Measurements from ENCODE around the gene CDKN1B. TPM values are rescaled to one million over a fixed set of nuclear protein-coding genes. Genes with fewer than 3 reads are reported as not detected.

The CDKN1B gene
- total and polyA plus RNA-seq, 4 donors = 40.3 to 64.3 (median 51.8) TPM

DNA sequence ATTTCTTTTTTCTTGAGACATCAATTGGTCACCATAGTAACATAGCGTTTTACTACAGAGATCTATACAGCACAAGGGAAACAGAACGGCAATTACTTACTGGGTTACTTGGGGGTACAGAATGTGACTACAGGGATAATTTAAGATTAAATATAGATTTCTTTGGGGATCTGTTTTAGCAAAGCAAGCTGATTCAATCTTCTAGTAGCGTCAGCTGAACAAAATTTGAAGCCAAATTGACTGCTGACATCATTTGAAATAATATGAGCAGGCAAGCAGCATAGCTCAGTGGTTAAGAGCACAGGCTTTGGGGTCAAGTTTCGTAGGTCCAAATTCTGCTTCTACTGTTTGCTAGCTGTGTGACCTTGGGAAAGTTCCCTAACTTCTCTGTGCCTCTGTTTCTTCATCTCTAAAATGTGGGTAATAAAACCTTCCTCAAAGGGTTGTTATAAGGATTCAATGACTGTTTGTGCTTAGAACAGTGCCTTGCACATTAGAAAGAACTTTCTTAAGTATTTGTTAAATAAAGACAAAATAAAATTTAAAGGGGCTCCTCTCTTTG lies 34.0 kb upstream of the CDKN1B start:
- peaks cover 1% of the 10 kb centered on the region for H3K9me3 ChIP-seq (ENCODE audit: control insufficient read depth, low read length)
- ATAC-seq (ENCODE audit: low FRiP score) = no peak
- H3K4me1 ChIP-seq (ENCODE audit: control insufficient read depth in 1 of 2, insufficient read depth in 2 of 2, low read length in 2 of 2) = no peaks in the 10 kb centered on the region
- H3K36me3 ChIP-seq (ENCODE audit: control insufficient read depth in 1 of 2, insufficient read depth in 2 of 2, low read length in 1 of 2) = no peaks in the 10 kb centered on the region
- DNase-seq = no peak
- no peak overlapping the region for H3K4me3 ChIP-seq (ENCODE audit: low read length in 2 of 2)
- H3K27me3 ChIP-seq (ENCODE audit: control insufficient read depth in 1 of 2, insufficient read depth in 2 of 2, low read length in 1 of 2) = peaks cover 0 to 3% of the 10 kb centered on the region in 2 donors
- no peak overlapping the region for H3K27ac ChIP-seq (ENCODE audit: low read depth in 1 of 2, low read length in 2 of 2)
- WGBS, 2 donors = 75 to 79% methylated on average over 4 of the region's 4 CpGs
- intact Hi-C loops (cut with DNase I) = no loop called here

DNA sequence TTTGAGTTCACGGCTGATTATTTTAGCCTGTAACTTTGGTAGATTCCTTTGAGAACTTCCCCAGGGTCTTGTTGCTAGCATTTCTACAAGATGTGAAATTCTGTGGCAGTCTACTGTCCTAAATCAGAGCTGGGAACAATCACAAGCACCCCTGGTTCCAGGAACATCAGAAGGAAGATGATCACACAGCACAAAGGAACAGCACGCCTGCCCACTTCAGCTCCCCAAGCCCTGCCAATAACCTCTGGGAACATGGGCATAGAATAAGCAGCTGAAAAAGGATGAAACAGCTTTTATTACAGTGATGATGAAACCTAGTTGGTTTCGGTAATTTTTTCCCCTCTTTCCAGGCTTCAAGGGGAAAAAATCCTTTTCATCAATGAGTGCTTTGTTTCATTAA lies 33.4 kb upstream of the CDKN1B start:
- H3K27me3 ChIP-seq (ENCODE audit: control insufficient read depth in 1 of 2, insufficient read depth in 2 of 2, low read length in 1 of 2) = peaks cover 0 to 3% of the 10 kb centered on the region in 2 donors
- 44 to 57% methylated on average over 3 of the region's 3 CpGs for WGBS, 2 donors
- intact Hi-C loops (cut with DNase I) = no loop called here
- no peak overlapping the region for H3K4me3 ChIP-seq (ENCODE audit: low read length in 2 of 2)
- peaks cover 1% of the 10 kb centered on the region for H3K9me3 ChIP-seq (ENCODE audit: control insufficient read depth, low read length)
- no peaks in the 10 kb centered on the region for H3K4me1 ChIP-seq (ENCODE audit: control insufficient read depth in 1 of 2, insufficient read depth in 2 of 2, low read length in 2 of 2)
- no peaks in the 10 kb centered on the region for H3K36me3 ChIP-seq (ENCODE audit: control insufficient read depth in 1 of 2, insufficient read depth in 2 of 2, low read length in 1 of 2)
- no peak for ATAC-seq (ENCODE audit: low FRiP score)
- H3K27ac ChIP-seq (ENCODE audit: low read depth in 1 of 2, low read length in 2 of 2) = no peak overlapping the region
- DNase-seq = no peak

DNA sequence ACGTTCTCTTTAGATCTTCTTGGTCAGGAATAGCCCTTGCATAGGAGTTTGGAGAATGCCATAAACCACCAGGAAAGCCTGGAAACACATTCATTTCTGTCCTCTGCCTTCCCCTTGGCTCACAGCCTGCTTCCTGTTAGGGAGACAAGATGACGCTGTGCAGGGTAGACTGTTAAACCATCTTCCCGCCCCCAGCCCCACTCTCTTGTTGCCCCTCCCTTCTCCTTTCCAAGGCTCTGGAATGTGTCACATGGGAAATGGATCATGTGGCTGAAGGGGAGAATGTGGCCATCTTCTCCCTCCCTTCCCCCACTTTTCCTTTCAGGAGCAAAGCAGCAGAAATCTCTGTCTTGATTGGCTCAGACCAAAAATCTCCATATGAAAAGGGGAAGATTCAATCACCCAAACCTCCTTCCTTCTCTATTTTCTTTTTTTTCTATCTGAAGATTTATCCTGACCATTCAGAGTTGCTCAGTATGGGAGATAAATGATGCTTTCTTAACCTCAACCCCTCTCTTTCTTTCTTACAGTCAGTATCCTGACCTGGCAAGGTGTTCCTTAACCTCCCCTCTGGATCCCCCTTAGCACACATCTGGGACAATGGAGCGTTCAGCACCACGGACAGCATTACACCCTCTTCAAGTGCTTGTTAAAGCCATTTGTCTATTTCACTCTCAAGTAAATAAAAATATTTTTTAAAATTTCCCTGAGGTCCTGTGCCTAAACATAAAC lies 32.6 kb upstream of the CDKN1B start:
- Histone ChIP-seq H3K9me3 (ENCODE audit: control insufficient read depth, low read length) (peaks cover 1% of the 10 kb centered on the region), H3K4me3 (ENCODE audit: low read length in 2 of 2) (no peak overlapping the region), H3K27ac (ENCODE audit: low read depth in 1 of 2, low read length in 2 of 2) (no peak overlapping the region), H3K27me3 (ENCODE audit: control insufficient read depth in 1 of 2, insufficient read depth in 2 of 2, low read length in 1 of 2) (peaks cover 0 to 3% of the 10 kb centered on the region in 2 donors), H3K4me1 (ENCODE audit: control insufficient read depth in 1 of 2, insufficient read depth in 2 of 2, low read length in 2 of 2) (no peaks in the 10 kb centered on the region), H3K36me3 (ENCODE audit: control insufficient read depth in 1 of 2, insufficient read depth in 2 of 2, low read length in 1 of 2) (no peaks in the 10 kb centered on the region)
- ATAC-seq (ENCODE audit: low FRiP score) = no peak
- peak in 1 of 2 donors; percentile 55 for DNase-seq
- intact Hi-C loops (cut with DNase I) = no loop called here
- 4 to 5% methylated on average over 5 of the region's 5 CpGs for WGBS, 2 donors

DNA sequence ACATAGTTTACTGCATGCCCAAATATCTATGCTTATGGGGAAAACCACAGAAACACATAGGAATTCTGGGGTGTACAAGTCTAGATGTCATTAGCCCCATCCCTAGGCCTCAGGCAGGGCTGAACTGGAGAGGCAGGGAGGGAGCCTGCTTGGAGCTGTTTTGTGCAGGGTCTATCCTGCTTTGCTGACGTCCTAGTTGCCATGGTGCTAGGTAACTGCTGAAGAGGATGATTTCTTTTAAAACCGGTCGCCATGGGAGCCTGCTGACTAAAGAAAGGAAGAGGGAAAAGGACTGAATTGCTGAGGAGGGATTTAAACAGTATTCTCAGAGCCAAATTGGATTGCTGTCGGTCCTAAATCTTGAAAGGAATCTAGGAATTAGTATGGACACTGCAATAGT lies 31.9 kb upstream of the CDKN1B start:
- no peaks in the 10 kb centered on the region for H3K36me3 ChIP-seq (ENCODE audit: control insufficient read depth in 1 of 2, insufficient read depth in 2 of 2, low read length in 1 of 2)
- no peak overlapping the region for H3K27ac ChIP-seq (ENCODE audit: low read depth in 1 of 2, low read length in 2 of 2)
- no peak for ATAC-seq (ENCODE audit: low FRiP score)
- intact Hi-C loops (cut with DNase I) = no loop called here
- no peak overlapping the region for H3K4me3 ChIP-seq (ENCODE audit: low read length in 2 of 2)
- DNase-seq = no peak
- H3K9me3 ChIP-seq (ENCODE audit: control insufficient read depth, low read length) = peaks cover 1% of the 10 kb centered on the region
- H3K27me3 ChIP-seq (ENCODE audit: control insufficient read depth in 1 of 2, insufficient read depth in 2 of 2, low read length in 1 of 2) = peaks cover 0 to 3% of the 10 kb centered on the region in 2 donors
- no peaks in the 10 kb centered on the region for H3K4me1 ChIP-seq (ENCODE audit: control insufficient read depth in 1 of 2, insufficient read depth in 2 of 2, low read length in 2 of 2)
- whole genome bisulfite sequencing, 2 donors = 40 to 45% methylated on average over 4 of the region's 4 CpGs

DNA sequence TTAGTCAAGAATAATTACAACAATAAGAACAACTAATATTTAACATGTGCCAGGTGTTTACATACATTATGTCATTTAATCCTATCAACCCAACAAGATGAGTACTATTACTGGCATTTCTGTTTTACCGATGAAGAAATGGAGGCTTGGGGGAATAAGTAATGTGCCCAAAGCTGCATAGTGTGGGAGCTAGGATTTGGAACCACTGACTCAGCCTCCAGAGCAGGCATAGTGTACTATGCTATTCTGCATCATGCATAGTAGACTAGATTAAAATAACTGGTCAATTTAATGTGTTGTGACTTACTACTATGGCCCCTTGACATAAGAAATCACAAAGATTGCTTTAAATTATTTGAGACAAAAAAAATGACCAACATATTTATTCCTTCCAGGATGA lies 30.7 kb upstream of the CDKN1B start:
- peaks cover 0 to 3% of the 10 kb centered on the region in 2 donors for H3K27me3 ChIP-seq (ENCODE audit: control insufficient read depth in 1 of 2, insufficient read depth in 2 of 2, low read length in 1 of 2)
- no peak for DNase-seq
- no peaks in the 10 kb centered on the region for H3K36me3 ChIP-seq (ENCODE audit: control insufficient read depth in 1 of 2, insufficient read depth in 2 of 2, low read length in 1 of 2)
- WGBS, 2 donors = 95 to 97% methylated on average over 1 of the region's 1 CpG
- ATAC-seq (ENCODE audit: low FRiP score) = no peak
- no peak overlapping the region for H3K4me3 ChIP-seq (ENCODE audit: low read length in 2 of 2)
- peaks cover 1% of the 10 kb centered on the region for H3K9me3 ChIP-seq (ENCODE audit: control insufficient read depth, low read length)
- H3K4me1 ChIP-seq (ENCODE audit: control insufficient read depth in 1 of 2, insufficient read depth in 2 of 2, low read length in 2 of 2) = no peaks in the 10 kb centered on the region
- intact Hi-C loops (cut with DNase I) = no loop called here
- no peak overlapping the region for H3K27ac ChIP-seq (ENCODE audit: low read depth in 1 of 2, low read length in 2 of 2)

DNA sequence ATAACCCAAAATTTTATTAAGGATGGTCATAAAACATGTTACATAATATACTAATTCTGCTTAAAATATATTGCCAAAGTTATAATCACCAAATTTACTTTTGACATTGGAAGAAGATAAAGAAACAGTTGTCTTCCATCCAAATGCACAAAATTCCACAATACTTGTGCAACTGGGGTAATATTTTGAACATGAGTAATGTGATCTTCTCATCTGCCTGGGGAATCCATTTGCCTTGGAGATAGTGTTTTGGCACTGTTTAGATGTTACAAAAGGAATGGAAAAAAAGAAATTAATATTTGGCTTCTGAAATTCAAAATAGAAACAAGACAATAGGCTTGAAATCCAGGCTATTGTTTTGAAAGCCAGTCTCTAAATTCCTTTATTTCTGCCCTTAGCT lies 30.2 kb upstream of the CDKN1B start:
- Histone ChIP-seq H3K27ac (ENCODE audit: low read depth in 1 of 2, low read length in 2 of 2) (no peak overlapping the region), H3K9me3 (ENCODE audit: control insufficient read depth, low read length) (peaks cover 1% of the 10 kb centered on the region), H3K4me1 (ENCODE audit: control insufficient read depth in 1 of 2, insufficient read depth in 2 of 2, low read length in 2 of 2) (no peaks in the 10 kb centered on the region), H3K27me3 (ENCODE audit: control insufficient read depth in 1 of 2, insufficient read depth in 2 of 2, low read length in 1 of 2) (peaks cover 0 to 3% of the 10 kb centered on the region in 2 donors), H3K36me3 (ENCODE audit: control insufficient read depth in 1 of 2, insufficient read depth in 2 of 2, low read length in 1 of 2) (no peaks in the 10 kb centered on the region), H3K4me3 (ENCODE audit: low read length in 2 of 2) (no peak overlapping the region)
- intact Hi-C loops (cut with DNase I) = no loop called here
- no peak for ATAC-seq (ENCODE audit: low FRiP score)
- DNase-seq = no peak

DNA sequence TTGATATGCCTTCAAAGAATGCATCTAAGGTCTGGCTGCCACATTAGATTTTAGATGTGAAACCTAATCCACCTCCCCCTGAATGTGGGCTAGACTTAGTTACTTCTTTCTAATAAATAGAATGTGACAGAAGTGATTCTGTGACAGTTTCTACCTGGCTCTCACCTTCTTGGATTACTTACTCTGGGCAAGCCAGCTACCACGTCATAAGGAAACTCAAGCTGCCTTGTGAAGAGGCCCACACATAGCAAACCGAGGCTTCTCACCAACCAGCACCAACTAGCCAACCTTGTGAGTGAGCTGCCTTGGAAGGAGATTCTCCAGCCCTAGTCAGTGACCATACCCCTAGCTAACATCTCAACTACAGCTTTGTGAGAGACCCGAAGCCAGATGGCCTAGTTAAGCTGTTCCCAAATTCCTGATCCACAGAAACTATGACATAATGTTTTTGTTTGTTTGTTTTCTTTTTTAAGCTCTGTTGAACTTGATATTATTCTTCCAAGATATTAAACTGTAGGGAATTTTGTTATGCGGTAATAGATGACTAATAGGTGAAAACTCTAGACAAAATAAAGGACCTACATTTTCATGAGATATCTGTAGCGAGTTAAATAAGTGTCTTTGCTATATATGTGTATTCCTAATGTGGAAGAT lies 27.4 kb upstream of the CDKN1B start:
- Histone ChIP-seq H3K36me3 (ENCODE audit: control insufficient read depth in 1 of 2, insufficient read depth in 2 of 2, low read length in 1 of 2) (no peaks in the 10 kb centered on the region), H3K27me3 (ENCODE audit: control insufficient read depth in 1 of 2, insufficient read depth in 2 of 2, low read length in 1 of 2) (peaks cover 0 to 3% of the 10 kb centered on the region in 2 donors), H3K27ac (ENCODE audit: low read depth in 1 of 2, low read length in 2 of 2) (no peak overlapping the region), H3K4me1 (ENCODE audit: control insufficient read depth in 1 of 2, insufficient read depth in 2 of 2, low read length in 2 of 2) (no peaks in the 10 kb centered on the region), H3K9me3 (ENCODE audit: control insufficient read depth, low read length) (peaks cover 1% of the 10 kb centered on the region), H3K4me3 (ENCODE audit: low read length in 2 of 2) (no peak overlapping the region)
- intact Hi-C loops (cut with DNase I) = no loop called here
- 61 to 68% methylated on average over 5 of the region's 5 CpGs for WGBS, 2 donors
- DNase-seq (no peak), ATAC-seq (ENCODE audit: low FRiP score) (no peak)

DNA sequence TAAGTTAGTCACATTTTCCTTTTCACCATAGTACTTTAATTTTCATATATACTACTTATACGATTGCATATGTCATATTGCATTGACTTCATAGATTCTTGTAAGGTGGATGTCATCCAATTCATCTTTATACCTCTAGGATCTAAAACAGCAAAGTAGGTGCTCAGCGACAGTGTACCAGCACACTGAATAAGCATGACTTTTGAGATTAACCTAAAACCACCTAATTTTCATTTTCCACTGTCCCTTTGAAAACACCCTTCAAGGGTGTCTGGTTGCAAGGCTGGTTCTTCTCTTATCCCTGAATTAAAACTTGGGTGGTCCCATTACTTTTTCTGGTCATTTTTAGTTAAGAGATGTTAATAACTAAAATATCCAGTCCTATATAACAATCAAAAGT lies 25.6 kb upstream of the CDKN1B start:
- no peak for ATAC-seq (ENCODE audit: low FRiP score)
- intact Hi-C loops (cut with DNase I) = no loop called here
- no peaks in the 10 kb centered on the region for H3K27me3 ChIP-seq (ENCODE audit: control insufficient read depth in 1 of 2, insufficient read depth in 2 of 2, low read length in 1 of 2)

More for the DNA sequence above, 25.6 kb upstream of the CDKN1B start:
- no peaks in the 10 kb centered on the region for H3K4me1 ChIP-seq (ENCODE audit: control insufficient read depth in 1 of 2, insufficient read depth in 2 of 2, low read length in 2 of 2)
- no peaks in the 10 kb centered on the region for H3K9me3 ChIP-seq (ENCODE audit: control insufficient read depth, low read length)
- DNase-seq = no peak
- no peak overlapping the region for H3K4me3 ChIP-seq (ENCODE audit: low read length in 2 of 2)
- WGBS, 2 donors = 93 to 94% methylated on average over 2 of the region's 2 CpGs
- no peaks in the 10 kb centered on the region for H3K36me3 ChIP-seq (ENCODE audit: control insufficient read depth in 1 of 2, insufficient read depth in 2 of 2, low read length in 1 of 2)
- no peak overlapping the region for H3K27ac ChIP-seq (ENCODE audit: low read depth in 1 of 2, low read length in 2 of 2)
